Fibroblast of skin of right biceps (primary cell): Measurements from ENCODE around the gene BLVRB.
"Not testable (repeated sequence)": the region's sequence is repeated elsewhere in the genome, so short reads cannot be mapped to it uniquely, and the experiment has no call there.

Experiments used
- DNase-seq: peaks from one replicate; pipeline ENCODE4 v3.0.0-alpha.2; 2013

Gene BLVRB

DNA sequence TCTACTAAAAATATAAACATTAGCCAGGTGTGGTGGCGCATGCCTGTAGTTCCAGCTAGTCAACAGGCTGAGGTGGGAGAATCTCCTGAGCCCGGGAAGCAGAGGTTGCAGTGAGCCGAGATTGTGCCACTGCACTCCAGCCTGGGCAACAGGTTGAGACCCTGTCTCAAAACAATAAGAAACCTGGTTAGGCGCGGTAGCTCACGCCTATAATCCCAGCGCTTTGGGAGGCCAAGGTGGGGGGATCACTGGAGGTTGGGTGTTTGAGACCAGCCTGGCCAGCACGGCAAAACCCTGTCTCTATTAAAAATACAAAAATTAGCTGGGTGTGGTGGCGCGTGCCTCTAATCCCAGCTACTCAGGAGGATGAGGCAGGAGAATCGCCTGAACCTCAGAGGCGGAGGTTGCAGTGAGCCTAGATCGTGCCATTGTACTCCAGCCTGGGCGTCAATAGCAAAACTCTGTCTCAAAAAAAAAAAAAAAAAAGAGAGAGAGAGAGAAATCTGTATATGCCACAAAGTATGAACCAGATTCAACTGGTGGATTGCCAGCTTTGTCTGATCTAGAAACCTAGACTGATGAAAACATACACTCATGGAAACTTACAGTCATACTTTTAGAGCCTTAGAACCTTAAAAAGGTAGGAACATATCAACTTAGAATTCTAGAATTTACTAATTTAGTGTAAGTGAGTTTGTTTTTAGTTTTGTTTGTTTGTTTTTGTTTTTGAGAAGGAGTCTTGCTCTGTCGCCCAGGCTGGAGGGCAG, 10.5 kb upstream of the BLVRB start:
- not testable (repeated sequence) for DNase-seq

DNA sequence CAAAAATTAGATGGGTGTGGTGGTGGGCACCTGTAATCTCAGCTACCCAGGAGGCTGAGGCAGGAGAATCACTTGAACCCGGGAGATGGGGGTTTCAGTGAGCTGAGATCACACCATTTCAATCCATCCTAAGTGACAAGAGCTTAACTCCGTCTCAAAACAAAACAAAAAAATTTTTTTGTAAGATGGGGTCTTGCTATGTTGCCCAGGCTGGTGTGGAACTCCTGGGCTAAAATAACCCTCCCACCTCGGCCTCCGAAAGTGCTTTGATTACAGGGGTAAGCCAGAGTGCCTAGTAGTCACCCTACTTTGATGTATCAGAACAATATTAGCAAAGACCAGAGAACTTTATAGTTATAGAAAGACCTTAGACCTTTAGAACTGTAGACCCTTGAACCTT, 9.2 kb upstream of the BLVRB start:
- DNase-seq, result no peak

DNA sequence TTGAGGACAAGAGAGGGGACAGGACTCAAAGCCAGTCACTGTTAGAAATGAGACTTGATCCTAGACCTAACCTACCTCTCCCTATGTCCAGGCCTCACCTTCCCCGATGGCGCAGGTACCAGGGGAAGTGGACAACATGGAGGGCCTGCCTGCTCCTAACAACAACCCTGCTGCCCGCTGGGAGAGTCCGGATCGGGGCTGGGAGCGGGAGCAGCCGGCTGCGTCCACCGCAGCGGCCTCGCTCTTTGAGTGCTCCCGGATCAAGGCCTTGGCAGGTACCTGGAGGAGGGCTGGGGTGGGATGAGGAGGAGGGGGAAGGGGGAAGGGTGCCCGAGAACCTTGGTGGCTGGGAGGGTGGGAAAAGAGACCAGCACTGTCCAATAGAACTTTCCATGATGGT, 7.0 kb upstream of the BLVRB start:
- DNase-seq, result no peak

DNA sequence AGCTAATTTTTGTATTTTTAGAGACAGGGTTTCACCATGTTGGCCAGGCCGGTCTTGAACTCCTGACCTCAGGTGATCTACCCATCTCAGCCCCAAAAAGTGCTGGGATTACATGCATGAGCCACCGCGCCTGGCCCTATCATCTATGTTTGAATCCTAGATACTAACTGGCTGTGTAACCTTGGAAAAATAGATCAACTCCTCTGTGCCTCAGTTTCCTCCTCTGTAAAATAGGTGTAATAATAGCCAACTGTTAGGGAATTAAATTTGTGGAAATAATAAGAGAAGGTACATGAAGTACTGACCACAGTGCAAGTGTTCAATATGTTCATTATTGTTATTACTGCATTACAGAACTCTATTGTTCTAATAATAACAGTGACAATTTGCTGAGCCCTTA, 5.6 kb upstream of the BLVRB start:
- no peak for DNase-seq

DNA sequence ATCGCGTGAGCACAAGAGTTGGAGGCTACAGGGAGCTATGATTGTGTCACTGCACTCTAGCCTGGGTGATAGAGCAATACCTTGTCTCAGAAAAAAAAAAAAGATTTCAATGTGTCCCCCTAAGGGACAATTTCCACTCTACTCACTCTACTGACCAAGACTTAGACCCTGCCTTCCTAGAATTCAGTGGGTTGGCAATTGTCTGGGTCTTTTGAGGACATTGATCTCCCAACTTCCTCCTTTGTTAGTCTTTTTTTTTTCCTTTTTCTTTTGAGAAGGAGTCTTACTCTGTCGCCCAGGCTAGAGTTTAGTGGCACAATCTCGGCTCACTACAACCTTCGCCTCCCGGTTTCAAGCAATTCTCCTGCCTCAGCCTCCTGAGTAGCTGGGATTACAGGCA, 3.5 kb upstream of the BLVRB start:
- DNase-seq, result no peak

DNA sequence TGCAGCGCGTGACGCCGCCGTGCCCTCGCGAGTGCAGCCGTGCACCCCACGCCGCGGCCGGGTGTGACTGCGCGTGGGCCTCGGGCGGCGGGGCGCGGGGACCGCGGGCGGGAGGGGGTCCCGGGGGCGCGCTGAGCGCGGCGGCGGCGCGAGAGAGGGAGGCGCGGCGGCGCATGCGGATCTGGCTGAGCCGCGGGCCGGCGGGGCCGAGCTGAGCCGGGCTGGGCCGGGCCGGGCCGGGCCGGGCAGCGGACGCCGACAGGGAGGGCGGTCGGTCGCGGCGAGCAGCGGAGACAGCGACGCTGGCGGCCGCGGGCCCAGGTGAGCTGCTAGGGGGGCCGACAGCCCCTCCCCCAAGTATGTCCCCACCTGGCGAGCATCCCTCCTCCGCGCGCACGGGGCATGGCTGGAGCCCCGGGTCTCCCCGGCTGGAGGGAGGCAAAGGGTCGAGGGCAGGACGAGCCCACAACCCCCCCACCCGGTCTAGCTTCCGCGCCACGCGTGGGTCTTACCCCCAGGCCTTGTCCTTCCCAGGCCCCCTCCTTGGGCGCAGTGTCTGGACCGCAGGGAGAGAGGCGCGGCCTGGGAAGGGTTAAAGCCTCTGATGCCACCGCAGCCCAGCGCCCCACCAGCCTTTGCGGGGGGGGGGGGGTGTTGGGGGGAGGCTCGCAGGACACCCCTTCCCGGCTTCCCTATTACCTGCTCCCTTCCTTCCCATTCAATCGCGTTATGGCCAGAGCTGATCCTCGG, 1.6 kb upstream of the BLVRB start, which contains the start of gene SPTBN4:
Gene SPTBN4, plus strand, starts transcription at position 17 of the 750 bp plus-strand sequence. CDS start 5,621 bp downstream, outside the sequence.
- DNase-seq, result no peak

DNA sequence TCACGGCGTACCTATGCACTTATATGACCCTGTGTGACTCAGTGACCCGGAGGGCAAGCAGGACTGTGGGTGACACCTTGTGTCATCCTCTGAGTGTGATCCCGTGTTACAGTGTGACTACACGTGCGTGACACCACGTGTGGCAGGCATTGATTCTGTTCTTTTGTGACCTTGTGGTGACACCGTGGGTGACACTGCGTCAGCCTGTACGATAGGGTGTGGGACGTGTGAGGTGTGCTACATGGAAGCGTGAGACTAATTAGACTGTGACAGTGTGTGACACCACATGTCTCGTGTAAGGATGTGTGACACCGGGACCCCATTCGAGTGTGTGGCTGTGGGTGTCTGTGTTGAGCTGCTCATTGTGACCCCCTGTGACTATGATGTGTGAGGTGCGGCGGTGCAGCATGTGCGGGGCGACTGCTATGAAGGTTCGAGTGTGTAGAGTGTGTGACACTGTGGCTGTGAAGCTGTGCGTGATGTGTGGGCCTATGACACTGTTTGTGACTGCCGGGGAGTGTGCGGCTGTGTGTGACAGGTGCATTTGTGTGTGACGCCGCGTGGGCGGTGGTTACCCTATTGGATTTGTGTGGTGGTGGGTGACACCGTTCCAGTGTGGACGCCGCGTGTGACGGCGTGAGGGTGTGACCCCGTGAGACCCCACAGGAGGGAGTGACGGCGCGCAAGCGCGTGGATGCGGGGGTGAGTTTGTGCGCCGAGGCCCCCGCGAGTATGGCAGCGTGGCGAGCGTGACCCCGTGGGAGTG, 857 bp upstream of the BLVRB start:
- no peak for DNase-seq

DNA sequence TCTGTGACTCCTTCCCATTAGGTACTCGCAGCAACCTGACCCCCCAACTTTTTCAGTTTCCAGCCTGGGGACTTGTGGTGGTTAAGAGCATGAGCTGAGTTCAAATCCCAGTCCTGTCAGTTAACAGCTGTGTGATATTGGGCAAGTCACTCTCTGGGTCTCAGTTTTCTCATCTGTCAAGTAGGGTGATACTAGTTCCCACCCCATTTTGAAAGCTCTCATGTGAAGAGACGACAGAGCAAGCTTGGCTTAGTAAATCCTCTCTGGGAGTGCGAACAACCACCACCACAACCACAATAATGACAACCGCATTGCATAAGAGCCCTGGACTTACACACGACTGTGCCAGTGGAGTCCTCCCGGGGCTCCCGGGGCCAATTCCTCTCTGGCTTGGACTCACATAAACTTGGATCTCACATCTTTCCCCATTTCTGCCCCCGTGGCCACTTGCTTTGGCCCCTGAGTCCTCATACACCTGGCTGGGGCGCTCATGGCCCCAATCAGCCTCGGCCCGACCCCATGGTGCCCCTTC, 454 bp downstream of the BLVRB start:
- DNase-seq, result peak; percentile 70

DNA sequence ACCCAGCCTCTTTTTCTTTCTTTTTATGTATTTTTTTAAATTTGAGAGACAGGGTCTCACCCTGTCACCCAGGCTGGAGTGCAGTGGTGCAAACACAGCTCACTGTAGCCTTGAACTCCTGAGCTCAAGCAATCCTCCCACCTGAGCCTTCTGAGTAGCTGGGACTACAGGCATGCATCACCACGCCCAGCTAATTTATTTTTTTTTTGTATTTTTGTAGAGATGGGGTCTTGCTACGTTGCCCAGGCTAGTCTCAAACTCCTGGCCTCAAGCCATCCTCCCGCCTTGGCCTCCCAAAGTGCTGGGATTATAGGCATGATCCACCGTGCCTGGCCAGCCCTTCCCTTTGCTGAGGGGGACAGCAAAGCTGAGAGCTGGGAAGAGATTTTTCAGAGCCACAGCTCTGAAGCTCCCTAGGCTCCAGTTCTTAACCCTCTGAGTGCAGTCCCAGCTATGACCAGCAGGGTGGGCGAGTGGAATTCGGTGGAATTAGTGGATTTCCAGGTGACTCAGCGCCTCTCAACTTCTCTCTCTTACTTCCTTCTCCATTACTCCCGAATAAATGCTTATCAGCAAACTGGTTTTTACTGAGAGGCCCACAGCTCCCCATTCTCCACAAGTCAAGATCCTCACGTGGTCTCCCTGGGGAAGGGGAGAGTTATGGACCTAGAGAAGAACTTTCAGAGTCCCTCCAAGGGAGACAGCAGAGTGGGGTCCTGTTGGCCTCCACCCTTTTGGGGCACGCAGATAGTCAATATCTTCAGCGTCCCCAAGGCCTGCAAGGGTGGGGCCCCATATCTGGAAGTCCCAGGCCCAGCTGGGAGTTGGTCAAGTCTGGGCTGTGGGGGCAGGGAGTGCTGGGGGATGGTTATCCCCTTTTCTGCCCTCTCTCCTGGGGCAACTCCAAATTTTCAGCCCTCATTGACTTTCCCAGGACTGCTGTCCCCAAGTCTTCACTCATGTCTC, 1.2 kb downstream of the BLVRB start:
- peak; percentile 89 for DNase-seq

DNA sequence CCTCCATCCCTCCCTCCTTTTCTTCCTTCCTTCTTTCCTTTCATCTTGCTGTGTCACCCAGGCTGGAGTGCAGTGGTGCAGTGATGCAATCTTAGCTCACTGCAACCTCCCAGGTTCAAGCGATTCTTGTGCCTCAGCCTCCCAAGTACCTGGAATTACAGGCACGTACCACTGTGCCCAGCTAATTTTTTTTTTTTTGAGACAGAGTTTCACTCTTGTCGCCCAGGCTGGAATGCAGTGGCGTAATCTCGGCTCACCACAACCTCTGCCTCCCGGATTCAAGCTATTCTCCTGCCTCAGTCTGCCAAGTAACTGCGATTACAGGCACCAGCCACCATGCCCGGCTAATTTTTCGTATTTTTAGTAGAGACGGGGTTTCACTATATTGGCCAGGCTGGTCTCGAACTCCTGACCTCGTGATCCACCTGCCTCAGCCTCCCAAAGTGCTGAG, 1.9 kb downstream of the BLVRB start:
- DNase-seq, result peak; percentile 33

DNA sequence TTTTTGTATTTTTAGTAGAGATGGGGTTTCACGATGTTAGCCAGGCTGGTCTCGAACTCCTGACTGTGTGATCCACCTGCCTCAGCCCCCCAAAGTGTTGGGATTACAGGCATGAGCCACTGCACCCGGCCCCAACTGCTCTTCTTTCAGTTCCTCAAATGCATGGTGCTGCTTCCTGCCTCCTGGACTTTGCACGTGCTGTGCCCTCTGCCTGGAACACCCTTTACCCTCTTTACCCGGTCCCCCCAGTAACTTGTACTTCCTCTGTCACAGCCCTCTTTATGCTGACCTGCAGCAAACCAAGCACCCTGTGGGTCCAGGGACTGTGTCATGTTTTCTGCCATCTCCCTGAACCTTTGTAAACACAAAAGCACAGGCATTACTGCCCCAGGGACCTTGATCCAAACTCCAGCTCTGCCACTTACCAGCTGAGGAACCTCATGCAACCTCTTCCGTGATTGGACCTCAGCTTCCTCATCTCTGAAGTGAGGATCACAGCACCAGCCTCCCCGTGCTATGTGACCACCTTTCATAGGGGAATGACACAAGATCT, 3.8 kb downstream of the BLVRB start:
- no peak for DNase-seq

DNA sequence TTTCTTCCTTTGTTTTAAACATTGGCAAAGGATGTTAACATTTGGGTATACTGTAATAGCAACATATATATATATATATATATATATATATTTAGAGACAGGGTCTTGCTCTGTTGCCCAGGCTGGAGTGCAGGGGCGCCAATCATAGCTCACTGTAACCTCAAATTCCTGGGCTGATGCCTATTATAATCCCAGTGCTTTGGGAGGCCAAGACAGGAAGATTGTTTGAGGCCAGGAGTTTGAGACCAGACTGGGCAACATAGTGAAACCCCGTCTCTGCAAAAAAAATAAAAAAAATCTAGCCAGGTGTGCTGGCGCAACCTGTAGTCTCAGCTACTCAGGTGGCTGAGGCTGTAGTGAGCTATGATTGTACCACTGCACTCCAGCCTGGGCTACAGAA, 5.4 kb downstream of the BLVRB start:
- no peak for DNase-seq

DNA sequence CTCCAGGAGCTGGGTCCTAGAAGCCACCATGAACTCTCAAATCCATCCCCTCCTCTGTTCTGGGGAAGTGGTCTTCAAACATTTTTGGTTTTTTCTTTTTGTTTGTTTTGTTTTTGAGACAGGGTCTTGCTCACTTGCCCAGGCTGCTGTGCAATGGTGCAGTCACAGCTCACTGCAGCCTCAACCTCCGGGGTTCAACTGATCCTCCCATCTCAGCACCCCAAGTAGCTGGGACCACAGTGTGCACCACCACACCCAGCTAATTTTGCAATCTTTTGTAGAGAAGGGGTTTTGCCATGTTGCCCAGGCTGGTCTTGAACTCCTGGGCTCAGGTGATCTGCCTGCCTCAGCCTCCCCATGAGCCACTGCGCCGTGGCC, 7.0 kb downstream of the BLVRB start:
- no peak for DNase-seq

DNA sequence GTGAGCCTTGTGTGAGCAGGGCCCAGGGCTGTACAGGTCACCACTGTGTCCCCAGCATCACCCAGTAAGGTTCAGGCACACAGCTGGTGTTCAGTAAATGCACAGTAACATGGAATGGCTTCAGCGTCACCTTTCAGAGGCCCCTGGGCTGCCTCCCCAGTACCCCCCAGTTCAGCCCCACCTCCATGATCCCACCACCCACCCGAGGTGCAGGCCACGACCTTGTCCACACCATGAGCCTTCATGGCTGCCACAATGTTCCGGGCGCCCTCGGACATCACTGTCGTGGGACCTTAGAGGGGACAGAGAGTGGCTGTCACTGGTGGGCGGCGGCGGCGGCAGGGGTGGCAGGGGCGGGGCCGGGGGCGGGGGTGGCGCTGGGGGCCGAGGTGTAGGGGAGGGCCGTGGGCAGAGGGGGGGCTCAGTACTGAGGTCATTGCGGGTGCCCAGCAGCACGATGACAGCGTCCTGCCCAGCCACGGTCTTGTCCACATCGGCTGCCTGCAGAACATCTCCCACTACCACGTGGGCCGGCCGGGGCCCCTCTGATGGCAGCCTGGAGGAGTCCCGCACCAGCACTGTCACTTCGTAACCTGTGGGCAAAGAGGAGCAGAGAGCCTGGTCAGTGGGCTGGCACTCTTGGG, 7.5 kb downstream of the BLVRB start:
- DNase-seq, result no peak

DNA sequence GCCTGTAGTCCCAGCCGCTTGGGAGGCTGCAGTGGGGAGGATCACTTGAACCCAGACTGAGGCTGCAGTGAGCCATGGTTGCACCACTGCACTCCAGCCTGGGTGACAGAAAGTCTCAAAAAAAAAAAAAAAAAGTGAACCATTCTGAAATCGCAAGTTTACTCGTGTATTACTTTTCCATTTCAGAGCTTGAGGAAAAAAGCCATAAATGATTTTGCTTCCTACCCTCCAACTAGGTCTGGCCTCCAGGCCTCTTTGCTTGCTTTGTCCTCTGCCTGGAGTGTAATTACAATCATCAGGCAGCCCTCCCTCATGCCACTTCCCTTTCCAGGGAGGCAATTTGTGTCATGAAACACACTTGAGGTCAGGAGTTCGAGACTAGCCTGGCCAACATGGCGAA, 8.5 kb downstream of the BLVRB start:
- no peak for DNase-seq

DNA sequence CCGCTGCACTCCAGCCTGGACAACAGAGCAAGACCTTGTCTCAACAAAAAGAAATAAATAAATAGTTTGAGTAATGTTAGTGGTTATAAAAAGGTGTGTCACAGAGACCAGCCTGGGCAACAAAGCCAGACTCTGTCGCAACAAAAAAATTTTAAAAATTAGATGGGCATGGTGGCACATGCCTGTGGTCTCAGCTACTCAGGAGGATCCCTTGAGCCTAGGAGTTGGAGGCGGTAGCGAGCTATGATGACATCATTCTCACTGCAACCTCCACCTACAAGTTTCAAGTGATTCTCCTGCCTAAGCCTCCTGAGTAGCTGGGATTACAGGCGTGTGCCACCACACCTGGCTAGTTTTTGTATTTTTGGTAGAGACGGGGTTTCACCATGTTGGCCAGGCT, 11.6 kb downstream of the BLVRB start:
- DNase-seq, result peak; percentile 38

DNA sequence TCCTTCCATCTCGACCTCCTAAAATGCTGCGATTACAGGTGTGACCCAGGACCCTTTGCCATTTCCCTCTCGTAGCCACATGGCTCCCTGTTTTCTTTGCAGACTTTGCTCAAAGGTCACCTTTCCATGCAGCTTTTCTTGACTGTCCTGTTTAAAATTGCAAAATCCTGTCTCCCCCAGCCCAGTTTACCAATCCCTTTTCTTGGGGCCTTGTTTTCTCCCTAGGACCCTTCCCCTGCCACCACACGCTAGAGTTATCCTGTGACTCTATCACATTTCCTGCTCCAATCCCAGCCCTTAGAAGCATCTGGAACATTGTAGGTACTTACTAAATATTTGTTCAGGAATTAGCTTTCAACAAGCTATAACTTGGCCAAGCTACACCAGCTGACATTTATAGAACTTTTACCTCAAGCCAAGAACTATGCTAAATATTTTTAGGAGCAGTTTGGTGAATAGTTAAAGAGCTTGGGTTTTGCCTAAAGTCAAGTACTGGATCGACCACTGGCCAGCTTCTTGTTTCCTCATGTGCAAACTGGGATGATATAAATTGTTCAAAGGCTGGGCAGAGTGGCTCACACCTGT, 12.3 kb downstream of the BLVRB start:
- DNase-seq, result no peak

DNA sequence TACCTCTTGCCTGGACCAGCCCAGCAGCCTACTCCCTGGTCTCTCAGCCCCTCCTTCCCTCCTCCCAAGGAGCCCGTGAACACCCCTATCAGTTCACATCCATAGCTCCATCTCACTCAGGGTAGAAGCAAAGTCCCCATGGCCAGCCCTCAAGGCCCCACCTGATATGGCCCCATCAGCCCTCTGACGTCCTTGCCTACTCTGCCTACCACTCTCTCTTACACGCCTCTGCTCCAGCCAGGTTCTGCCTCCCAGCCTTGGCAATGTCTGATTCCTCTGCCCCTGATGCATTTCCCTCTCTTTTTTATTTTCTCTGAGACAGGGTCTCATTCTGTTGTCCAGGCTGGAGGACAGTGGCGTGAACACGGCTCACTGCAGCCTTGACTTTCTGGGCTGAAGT, 13.5 kb downstream of the BLVRB start:
- no peak for DNase-seq

DNA sequence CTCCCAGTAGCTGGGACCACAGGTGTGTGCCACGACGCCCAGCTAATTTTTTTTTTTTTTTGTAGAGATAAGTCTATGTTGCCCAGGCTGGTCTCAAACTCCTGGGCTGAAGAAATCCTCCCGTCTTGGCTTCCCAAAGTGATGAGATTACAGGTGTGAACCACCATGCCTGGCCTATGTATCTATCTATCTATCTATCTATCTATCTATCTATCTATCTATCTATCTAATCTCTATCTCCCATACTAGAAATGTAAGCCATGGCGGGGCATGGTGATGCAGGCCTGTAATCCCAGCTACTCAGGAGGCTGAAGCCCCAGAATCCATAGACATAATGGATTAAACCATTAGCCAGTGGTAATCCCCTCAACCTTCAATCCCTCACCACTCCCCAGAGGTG, 14.9 kb downstream of the BLVRB start:
- DNase-seq, result no peak

DNA sequence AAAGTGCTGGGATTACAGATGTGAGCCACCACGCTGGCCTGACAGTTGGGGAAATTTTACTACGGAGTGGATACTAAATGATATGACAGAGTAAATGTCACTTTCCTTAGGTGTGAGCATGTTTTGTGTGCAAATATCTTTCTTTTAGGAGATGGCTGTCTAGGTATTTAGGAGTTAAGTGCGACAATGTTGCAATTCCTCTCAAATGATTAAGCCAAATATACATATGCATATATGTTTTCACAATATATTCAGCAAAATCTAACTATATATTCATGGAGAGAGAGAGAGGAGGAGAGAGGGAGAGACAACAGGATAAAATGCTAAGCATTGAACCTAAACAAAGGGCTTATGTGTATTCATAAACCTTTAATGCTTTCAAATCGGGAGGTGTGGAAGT, 16.0 kb downstream of the BLVRB start:
- no peak for DNase-seq

DNA sequence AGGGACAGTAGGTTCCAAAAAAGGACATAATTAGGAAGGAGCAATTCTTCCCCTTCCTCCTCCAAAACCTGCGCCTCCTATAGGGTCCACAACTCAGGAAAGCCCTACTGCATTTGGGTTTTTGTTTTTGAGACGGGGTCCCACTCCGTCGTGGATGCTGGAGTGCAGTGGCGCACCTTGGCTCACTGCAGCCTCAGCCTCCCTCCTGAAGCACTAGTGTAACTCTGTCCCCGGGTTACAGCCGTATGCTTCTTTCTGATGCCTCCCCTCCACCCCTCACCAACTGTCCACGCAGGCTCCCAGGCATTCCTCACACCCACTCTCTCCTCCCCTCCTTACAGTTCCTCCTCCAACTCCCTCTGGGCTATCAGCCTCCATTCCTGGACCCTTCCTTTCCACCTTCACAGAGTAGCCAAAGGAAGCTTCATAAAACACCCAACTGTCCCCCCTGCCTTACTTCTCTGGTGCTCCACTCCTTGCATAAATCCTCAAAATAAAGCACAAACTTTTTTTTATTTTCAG, 19.2 kb downstream of the BLVRB start:
- DNase-seq, result no peak
